GM21515 (cell line): Measurements from ENCODE around the gene ADGRG6.
"Not testable (repeated sequence)": the region's sequence is repeated elsewhere in the genome, so short reads cannot be mapped to it uniquely, and the experiment has no call there.

Experiments
- ATAC-seq: cut with Tn5 transposase; IDR thresholded peaks from one replicate; pipeline ENCODE4 v1.9.1; 2021; ENCODE audit not compliant: unreplicated experiment

The ADGRG6 gene

DNA sequence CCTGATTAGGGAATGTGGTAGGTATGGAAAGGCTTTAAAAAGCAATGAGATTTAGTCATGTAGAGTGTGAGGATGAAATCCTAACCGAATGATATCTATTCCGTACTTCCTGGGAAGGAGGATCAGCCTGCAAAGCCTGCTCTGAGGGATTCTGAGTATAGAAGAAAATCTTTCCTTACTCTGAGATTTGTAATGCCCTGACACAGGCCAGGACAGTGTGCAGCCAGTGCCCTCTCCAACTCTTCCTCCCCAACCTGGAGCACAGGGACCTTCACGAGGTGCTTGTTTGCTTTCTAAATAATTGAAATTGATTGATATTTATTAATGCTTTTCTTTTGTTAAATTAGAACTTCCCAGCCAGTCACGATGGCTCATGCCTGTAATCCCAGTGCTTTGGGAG, 131.6 kb downstream of the ADGRG6 start:
- no peak for ATAC-seq

GRCh38 chr6:142438898-142439297, 137.1 kb downstream of the ADGRG6 start:
- ATAC-seq = no peak

DNA sequence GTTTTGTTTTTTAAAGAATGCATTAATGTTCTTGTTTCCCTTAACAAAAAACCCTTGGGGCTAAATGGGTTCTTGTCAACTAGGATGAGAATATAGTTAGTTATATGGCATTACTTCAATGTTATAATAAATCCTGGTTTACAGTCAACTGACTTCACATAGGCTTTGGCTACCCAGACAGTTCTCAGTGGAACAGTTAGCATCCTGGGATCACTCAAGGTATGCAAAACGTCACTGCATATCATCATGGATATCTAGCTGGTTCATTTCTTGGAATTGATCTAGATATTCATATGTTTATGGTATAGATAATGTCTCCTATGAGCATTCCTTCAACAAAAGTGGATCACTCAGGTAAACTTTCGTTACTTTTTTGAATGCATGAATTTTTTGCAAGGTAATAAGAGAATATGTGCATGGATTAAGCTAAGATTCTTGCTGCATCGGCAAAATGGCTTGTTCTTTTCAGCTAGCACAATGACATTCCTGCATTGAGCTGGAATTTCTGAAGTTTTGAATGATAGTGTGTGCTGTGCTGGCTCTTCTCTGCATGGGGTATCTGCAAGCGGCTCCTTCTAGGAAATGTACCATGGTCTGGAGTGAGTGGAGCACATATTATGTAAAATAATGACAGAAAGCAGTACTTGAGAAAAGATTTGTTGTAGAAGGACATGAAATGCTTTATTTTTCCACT, 138.9 kb downstream of the ADGRG6 start:
- no peak for ATAC-seq

DNA sequence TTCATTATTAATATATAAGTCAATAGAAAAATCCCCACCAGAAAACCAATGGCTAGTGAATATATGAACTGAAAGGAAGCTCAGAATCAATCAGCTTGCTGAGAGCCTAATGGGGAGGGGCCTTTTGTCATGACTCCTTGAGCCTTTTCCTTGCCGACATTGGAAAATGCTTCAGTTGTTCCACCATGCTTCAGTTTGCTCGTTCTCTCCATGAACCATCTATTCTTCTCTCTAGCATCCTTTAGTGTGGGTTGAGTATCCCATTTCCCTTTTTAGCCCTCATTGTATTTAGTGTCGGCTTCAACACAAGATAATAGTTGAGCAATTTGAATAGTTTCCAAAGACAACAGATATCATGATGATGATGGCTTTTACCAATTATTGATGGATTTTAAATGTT, 139.9 kb downstream of the ADGRG6 start:
- ATAC-seq = no peak

DNA sequence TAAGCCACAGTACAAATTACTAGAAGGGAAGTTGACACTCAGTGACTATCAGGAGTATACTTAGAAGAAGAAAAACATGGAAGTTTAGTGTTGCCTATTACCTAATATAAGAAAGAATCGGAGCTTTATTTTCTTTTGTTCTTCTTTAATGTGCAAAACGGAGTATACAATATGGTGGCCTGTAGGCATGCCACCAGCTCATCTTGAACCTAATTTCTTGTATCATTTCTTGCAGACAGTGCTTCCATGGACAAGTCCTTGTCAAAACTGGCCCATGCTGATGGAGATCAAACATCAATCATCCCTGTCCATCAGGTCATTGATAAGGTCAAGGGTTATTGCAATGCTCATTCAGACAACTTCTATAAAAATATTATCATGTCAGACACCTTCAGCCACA, 141.3 kb downstream of the ADGRG6 start:
- ATAC-seq = no peak

GRCh38 chr6:142443532-142443931, 141.7 kb downstream of the ADGRG6 start:
- ATAC-seq = no peak

DNA sequence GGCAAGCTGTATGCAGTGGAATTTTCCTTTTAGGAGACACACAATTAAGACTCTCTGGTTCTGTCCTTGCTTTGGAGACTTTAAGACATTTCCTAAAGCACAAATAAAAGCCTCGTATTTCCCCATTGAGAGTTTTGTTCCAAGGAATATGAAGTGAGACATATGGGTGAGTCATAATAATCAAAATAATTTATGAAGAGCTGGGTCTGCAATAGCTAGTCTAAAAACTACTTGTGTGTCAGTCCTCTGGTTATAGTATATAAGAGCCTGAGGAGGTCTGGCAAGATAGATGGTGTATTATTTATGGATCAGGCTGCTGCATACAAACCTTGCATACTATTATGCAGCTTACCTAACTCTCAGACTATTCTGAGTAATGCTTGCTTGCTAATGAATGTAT, 142.6 kb downstream of the ADGRG6 start:
- no peak for ATAC-seq

DNA sequence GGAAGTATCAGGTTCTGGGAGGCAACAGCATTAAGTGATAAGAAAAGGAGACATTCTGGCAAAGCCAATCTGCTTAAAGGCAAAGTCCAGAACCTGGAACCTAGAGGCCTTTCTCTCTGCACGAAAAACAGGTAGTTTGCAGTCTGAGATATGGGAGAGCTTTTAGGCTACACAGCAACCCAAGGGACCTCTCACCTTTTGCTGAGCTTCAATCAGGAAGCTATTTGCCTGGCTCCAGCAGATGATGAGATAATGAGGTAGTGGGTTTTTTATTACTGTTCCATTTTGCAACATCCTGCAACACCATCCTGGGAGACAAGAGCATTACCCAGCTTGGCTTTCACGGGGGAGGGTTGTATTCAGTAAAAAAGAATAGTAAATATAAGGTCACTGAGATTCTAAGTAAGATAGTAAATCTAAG, 143.1 kb downstream of the ADGRG6 start:
- no peak for ATAC-seq

- ATAC-seq = no peak
These were observed 144.4 kb downstream of the ADGRG6 start for GRCh38 chr6:142446168-142446567.

- ATAC-seq = no peak
These were observed 144.8 kb downstream of the ADGRG6 start for GRCh38 chr6:142446576-142446975.

- no peak for ATAC-seq
These were observed 146.4 kb downstream of the ADGRG6 start for GRCh38 chr6:142448091-142448729.

DNA sequence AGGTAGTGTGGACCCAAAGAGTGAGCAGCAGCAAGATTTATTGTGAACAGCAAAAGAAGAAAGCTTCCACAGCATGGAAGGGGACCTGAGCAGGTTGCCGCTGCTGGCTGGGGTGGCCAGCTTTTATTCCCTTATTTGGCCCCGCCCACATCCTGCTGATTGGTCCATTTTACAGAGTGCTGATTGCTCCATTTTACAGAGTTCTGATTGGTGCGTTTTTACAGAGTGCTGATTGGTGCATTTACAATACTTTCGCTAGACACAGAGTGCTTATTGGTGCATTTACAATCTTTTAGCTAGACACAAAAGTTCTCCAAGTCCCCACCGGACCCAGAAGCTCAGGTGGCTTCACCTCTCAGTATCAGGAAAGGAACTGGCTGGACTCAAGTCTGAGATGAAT, 149.0 kb downstream of the ADGRG6 start:
- not testable (repeated sequence) for ATAC-seq

- ATAC-seq = no peak
These were observed 151.2 kb downstream of the ADGRG6 start for GRCh38 chr6:142452993-142453392.

- not testable (repeated sequence) for ATAC-seq
These were observed 152.4 kb downstream of the ADGRG6 start for GRCh38 chr6:142454196-142454595.

DNA sequence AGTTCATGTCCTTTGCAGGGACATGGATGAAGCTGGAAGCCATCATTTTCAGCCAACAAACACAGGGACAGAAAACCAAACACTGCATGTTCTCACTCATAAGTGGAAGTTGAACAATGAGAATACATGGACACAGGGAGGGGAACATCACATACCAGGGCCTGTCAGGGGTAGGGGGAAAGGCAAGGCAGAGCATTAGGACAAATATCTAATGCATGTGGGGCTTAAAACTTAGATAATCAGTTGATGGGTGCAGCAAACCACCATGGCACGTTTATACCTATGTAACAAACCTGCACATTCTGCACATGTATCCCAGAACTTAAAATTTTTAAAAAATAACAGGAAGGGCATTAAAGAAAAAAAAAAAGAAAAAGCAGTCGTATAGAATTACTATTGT, 153.0 kb downstream of the ADGRG6 start:
- not testable (repeated sequence) for ATAC-seq

GRCh38 chr6:142455957-142456589, 154.3 kb downstream of the ADGRG6 start:
- no peak for ATAC-seq

DNA sequence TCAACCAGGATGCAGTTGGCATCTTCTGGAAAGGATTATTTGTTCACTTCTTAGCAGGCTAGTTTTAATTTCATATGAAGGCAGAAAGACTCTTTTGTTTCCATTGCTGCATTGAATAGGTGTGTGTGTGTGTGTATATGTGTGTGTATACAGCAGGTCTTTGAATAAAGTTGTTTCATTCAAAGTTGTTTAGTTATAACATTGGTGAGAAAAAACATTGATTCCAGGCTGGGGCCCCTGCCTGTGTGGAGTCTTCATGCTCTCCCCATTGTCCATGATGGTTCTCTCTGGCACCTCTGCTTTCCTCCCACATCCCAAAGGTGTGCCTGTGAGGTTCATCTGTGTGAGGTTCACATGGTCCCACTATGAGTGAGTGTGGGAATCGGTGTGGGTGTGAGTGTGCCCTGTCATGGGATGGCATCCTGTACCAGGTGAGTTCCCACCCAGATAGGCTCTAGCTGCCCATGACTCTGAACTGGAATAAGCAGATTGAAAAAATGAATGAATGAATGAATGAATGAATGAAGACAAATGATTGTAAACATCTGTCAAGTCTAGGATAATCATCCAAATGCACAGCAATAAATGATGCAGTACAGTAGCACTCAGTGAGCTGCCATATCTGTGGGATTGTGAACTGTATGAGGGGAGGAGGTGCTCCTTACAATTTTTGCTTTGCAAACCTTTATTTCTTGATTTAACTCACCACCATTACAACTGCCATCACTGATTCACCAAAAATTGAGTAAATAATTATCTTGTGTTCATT, 156.0 kb downstream of the ADGRG6 start:
- ATAC-seq = no peak

- ATAC-seq = no peak
These were observed 157.0 kb downstream of the ADGRG6 start for GRCh38 chr6:142458836-142459235.

DNA sequence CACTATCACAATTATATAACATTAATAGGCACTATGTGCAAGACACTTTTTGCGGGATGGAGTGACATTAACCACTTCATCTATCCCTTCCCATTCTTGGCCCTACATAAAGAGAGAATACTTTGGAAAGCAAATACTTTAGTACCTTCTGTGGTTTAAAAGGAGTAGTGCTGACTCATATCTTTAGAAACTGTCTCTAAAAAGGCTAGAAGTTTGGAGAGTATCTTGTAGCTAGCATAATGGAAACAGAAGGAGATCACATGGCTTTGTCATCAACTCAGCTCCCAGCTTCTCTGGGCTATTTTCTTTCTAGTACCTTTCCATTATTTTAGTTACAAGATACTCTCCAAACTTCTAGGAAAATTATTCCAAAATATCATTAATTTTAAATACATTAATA, 157.5 kb downstream of the ADGRG6 start:
- no peak for ATAC-seq

GRCh38 chr6:142462260-142462659, 160.5 kb downstream of the ADGRG6 start:
- no peak for ATAC-seq

GRCh38 chr6:142463988-142464387, 162.2 kb downstream of the ADGRG6 start:
- no peak for ATAC-seq

GRCh38 chr6:142469220-142469619, 167.4 kb downstream of the ADGRG6 start:
- no peak for ATAC-seq
